Gastroesophageal sphincter (tissue), 4 donors: ENCODE results near the gene BFSP1. TPM values are rescaled to one million over a fixed set of nuclear protein-coding genes. Genes with fewer than 3 reads are reported as not detected.

Source experiments
- ATAC-seq: fragments of 150-250 bp; one replicate; pipeline ENCODE4 v1.9.1; 2016; ENCODE audit warnings: mild to moderate bottlenecking, moderate library complexity
- H3K27ac ChIP-seq, 4 donors: fragments of 200-600 bp; sonication (generic) in 3 of 4; 1 replicate in 3 of 4; 2 replicates in 1 of 4; pipeline ENCODE4 v1.5.1; 2016 to 2019
- H3K27me3 ChIP-seq: fragments of 200-600 bp; sonication (generic); one replicate; pipeline ENCODE4 v1.5.1; 2019
- H3K36me3 ChIP-seq, 2 donors: fragments of 200-600 bp; sonication (generic); one replicate each; pipeline ENCODE4 v1.5.1; 2019; ENCODE audit warnings: control low read depth in 1 of 2
- H3K4me1 ChIP-seq, 3 donors: fragments of 200-600 bp; sonication (generic); 1 replicate in 2 of 3; 2 replicates in 1 of 3; pipeline ENCODE4 v1.5.1; 2016 to 2019; ENCODE audit warnings: control low read depth in 2 of 3
- H3K4me3 ChIP-seq, 2 donors: fragments of 200-600 bp; sonication (generic); one replicate each; pipeline ENCODE4 v1.5.1; 2019; ENCODE audit warnings: mild to moderate bottlenecking in 1 of 2, moderate library complexity in 1 of 2
- H3K9me3 ChIP-seq, 3 donors: fragments of 200-600 bp; sonication (generic); one replicate each; pipeline ENCODE4 v1.5.1; 2017 to 2019; ENCODE audit warnings: control low read depth in 2 of 3
- EP300 ChIP-seq: sonication (generic); formaldehyde crosslinking; IDR thresholded peaks from one replicate; pipeline ENCODE4 v1.6.1; 2017; ENCODE audit warnings: antibody characterized with exemption, mild to moderate bottlenecking
- POLR2A ChIP-seq, 2 donors: fragments of 450-650 bp; IDR thresholded peaks; one replicate each; pipeline ENCODE4 v1.6.1; 2017; ENCODE audit warnings: antibody characterized with exemption in 2 of 2, mild to moderate bottlenecking in 2 of 2, moderate library complexity in 1 of 2
- POLR2AphosphoS5 ChIP-seq: sonication (generic); formaldehyde crosslinking; IDR thresholded peaks from one replicate; pipeline ENCODE4 v1.6.1; 2017; ENCODE audit warnings: antibody characterized with exemption
- WGBS, 2 donors: methylation state at CpG; one replicate each; pipeline ENCODE4 v1.1.5; 2018; ENCODE audit warnings: low coverage in 1 of 2; 5-methylcytosine and 5-hydroxymethylcytosine counted together
- total RNA-seq, 4 donors: library from RNA; depleted of rRNA; stranded (reverse); fragments of >200 nt; gene quantifications; one replicate each; pipeline ENCODE4 v1.1.0, GENCODE V29; 2016
- TF ChIP-seq, protein P1 (sequence below), 4 experiments: fragments of 200-600 bp in 2 of 4; fragments of 450-650 bp in 2 of 4; sonication (generic) in 1 of 4; IDR thresholded peaks; one replicate each; pipeline ENCODE4 v1.5.1; 2017 to 2019; ENCODE audit warnings: antibody characterized with exemption in 4 of 4, mild to moderate bottlenecking in 2 of 4, moderate library complexity in 2 of 4

Gene BFSP1
- total RNA-seq, 4 donors from 2014 or later, result 2.0 to 5.9 (median 5.0) TPM

GRCh38 chr20:17524560-17524959, 6.6 kb downstream of the BFSP1 start:
- Histone ChIP-seq H3K27ac (no peak overlapping the region), H3K4me3 (no peak overlapping the region), H3K27me3 (no peaks in the 10 kb centered on the region), H3K9me3 (no peaks in the 10 kb centered on the region), H3K36me3 (no peaks in the 10 kb centered on the region), H3K4me1 (no peaks in the 10 kb centered on the region)
- ATAC-seq, result no peak
- WGBS, 2 donors, result 81 to 89% methylated on average over 8 of the region's 8 CpGs
- TF ChIP-seq EP300 (no peak), POLR2A (IDR thresholded peaks at IDR 0.05) (no peak)
- TF ChIP-seq, protein P1, sequence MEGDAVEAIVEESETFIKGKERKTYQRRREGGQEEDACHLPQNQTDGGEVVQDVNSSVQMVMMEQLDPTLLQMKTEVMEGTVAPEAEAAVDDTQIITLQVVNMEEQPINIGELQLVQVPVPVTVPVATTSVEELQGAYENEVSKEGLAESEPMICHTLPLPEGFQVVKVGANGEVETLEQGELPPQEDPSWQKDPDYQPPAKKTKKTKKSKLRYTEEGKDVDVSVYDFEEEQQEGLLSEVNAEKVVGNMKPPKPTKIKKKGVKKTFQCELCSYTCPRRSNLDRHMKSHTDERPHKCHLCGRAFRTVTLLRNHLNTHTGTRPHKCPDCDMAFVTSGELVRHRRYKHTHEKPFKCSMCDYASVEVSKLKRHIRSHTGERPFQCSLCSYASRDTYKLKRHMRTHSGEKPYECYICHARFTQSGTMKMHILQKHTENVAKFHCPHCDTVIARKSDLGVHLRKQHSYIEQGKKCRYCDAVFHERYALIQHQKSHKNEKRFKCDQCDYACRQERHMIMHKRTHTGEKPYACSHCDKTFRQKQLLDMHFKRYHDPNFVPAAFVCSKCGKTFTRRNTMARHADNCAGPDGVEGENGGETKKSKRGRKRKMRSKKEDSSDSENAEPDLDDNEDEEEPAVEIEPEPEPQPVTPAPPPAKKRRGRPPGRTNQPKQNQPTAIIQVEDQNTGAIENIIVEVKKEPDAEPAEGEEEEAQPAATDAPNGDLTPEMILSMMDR (IDR thresholded peaks at IDR 0.05), result no peak

- TF ChIP-seq POLR2A (IDR thresholded peaks at IDR 0.05) (no peak), POLR2AphosphoS5 (no peak)
- Histone ChIP-seq H3K4me3 (no peak overlapping the region), H3K27me3 (no peaks in the 10 kb centered on the region), H3K36me3 (no peaks in the 10 kb centered on the region), H3K27ac (no peak overlapping the region), H3K9me3 (no peaks in the 10 kb centered on the region), H3K4me1 (no peaks in the 10 kb centered on the region)
- no peak for ATAC-seq
- WGBS, 2 donors, result 60% methylated on average over 1 of the region's 5 CpGs; no CpG with 5 or more reads in 1 of the 2 donors
Observed at GRCh38 chr20:17523326-17523725, 7.9 kb downstream of the BFSP1 start.

- no peaks in the 10 kb centered on the region for H3K4me1 ChIP-seq
- no peak overlapping the region for H3K27ac ChIP-seq
- ATAC-seq, result no peak
- no peaks in the 10 kb centered on the region for H3K27me3 ChIP-seq
- H3K4me3 ChIP-seq, result no peak overlapping the region
- no peak for TF ChIP-seq POLR2A (IDR thresholded peaks at IDR 0.05)
- TF ChIP-seq EP300, result no peak
- no peak for TF ChIP-seq POLR2AphosphoS5
- TF ChIP-seq, protein P1 (IDR thresholded peaks at IDR 0.05), result no peak
- WGBS, 2 donors, result 88 to 89% methylated on average over 3 of the region's 3 CpGs
- H3K36me3 ChIP-seq, result no peaks in the 10 kb centered on the region
- H3K9me3 ChIP-seq, result no peaks in the 10 kb centered on the region
Observed at GRCh38 chr20:17522528-17522927, 8.7 kb downstream of the BFSP1 start.

- ATAC-seq, result no peak
- WGBS, 2 donors, result 53% methylated on average over 3 of the region's 3 CpGs; no CpG with 5 or more reads in 1 of the 2 donors
- Histone ChIP-seq H3K4me3 (no peak overlapping the region), H3K36me3 (no peaks in the 10 kb centered on the region), H3K4me1 (no peaks in the 10 kb centered on the region), H3K27me3 (no peaks in the 10 kb centered on the region), H3K9me3 (no peaks in the 10 kb centered on the region), H3K27ac (no peak overlapping the region)
- TF ChIP-seq EP300 (no peak), POLR2A (IDR thresholded peaks at IDR 0.05) (no peak), POLR2AphosphoS5 (no peak)
- TF ChIP-seq, protein P1 (IDR thresholded peaks at IDR 0.05), result no peak
Observed at GRCh38 chr20:17520583-17520982, 10.6 kb downstream of the BFSP1 start.

- no peaks in the 10 kb centered on the region for H3K4me1 ChIP-seq
- H3K36me3 ChIP-seq, result no peaks in the 10 kb centered on the region
- no peak overlapping the region for H3K4me3 ChIP-seq
- no peak for TF ChIP-seq POLR2A (IDR thresholded peaks at IDR 0.05)
- TF ChIP-seq, protein P1 (IDR thresholded peaks at IDR 0.05), result no peak
- TF ChIP-seq POLR2AphosphoS5, result no peak
- no peak for TF ChIP-seq EP300
- 89 to 90% methylated on average over 3 to 5 of the region's 7 CpGs for WGBS, 2 donors
- no peak overlapping the region for H3K27ac ChIP-seq
- ATAC-seq, result no peak
- H3K9me3 ChIP-seq, result no peaks in the 10 kb centered on the region
- H3K27me3 ChIP-seq, result no peaks in the 10 kb centered on the region
Observed at GRCh38 chr20:17519606-17520285, 11.4 kb downstream of the BFSP1 start.
